ENCODE results near the gene CCDC78.

CCDC78 gene

DNA sequence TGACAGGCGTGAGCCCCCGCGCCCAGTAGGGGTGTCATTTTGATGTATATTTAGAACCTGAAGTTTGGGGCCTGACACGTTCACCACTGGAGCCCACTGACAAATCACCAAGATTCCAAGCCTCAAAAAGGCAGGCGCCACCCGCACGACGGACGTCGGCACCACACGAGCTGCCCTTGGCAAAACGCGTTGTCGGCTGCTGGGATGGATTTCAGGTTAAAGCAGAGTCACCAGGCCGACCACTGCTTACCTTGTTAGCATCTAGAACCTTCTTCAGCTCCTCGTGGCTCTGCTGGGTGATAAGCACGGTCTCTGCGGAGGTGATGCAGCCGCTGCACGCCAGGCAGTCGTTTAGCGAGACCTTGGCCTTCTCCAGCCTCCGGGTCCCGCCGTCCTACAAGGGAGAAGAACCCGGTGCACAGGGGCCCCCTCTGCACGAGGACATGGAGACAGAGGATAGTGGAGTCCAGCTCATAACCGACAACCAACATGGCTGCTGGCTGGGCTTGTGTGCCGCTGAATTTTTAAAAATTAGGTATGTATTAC, 10.8 kb upstream of the CCDC78 start:
- DNase-seq = no peak

DNA sequence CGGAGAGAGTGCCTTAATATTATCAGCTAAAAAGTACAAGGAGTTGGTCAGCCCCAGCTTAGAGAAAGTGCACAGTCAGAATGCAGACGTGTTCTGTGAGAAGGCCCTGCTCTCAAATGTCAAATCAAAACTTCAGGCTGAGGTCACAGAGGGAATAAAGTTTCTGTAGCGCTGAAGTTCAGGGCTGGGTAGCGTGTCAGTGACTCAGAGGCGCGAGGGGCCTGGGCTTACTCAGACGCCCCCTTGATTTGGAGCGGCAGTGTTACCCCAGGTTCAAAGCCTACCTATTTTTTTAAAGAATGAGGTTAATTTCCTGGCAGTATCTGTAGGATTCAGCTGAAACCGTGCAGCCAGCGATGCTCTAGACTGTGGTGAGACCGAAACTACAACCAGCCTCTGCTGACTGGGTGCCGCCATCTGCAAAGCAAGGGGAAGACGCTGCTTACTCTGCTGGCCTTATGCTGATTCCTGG, 9.8 kb upstream of the CCDC78 start:
- DNase-seq = no peak

DNA sequence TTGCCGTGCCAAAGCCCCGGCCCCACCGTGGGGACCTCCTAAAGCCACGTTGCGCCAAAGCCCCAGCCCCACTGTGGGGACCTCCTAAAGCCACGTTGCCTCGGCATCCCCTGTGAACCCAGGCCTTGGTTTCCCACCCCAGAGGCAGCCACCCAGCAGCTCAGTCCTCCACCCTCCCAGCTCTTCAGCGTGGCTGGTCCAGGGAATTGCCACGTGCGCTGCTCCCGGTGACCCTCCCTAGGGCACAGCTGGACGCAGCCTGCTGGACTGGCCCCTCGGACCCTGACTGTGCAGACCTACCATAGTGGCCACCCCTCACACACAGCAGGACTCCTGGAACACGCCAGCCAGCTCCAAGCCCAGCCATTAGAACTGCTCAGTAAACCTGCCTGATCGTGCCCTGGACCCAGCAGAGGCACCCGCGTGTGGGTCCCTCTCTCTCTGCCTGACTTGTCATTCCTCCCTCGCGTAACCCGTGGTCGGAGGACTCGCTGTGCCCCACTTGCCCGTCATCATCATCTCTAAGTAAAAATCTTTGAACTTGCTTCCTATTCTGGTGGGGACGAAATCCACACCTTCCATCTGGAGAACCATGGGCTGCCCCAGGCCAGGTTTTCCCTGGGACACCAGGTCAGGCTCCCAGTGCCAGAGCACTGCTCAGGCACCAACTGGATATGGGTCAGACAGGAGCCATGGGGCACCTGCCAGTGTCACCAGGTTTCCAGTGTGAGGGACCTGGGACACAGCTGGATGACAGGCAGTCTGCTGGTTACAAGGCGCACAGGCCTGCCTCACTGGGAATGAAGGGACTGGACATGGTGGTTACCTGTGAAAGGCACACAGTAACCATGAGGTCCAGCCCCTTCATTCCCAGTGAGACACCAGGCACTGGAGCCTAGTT, 9.0 kb upstream of the CCDC78 start:
- no peak for DNase-seq

DNA sequence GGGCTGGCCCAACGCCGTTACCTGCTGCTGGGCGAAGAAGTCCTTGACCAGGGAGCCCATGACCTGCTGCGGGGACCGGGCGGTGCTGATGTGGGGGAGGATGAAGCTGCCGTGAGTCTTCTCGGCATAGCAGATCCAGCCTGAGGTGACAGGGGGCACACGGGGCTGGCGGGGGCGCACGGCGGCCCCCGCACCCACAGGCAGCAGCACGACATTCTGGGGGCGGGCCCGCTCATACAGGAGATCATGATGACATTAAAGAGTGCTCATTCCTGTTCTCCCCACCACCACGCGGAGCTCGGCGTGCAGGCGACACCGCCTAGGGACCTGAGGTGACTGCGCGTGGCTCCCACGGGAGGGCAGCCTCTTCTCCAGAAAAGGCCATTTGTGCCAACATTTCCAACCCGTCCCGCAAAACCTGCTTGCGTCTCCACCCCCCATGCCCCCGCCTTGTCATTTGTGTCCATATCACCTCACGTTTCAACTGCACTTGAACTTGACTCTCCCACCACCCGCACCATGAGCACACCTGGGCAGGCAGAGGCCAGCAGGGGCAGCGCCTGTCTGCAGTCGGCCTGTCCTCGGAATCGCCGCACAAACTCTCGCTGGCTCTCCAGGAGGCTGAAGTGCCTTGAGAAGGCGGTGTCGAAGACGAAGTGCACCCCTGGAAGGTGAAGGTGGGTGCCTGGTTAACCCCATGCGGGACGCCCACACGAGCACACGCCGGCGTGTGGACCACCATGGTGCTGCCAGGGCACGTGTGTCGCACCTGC, 8.2 kb upstream of the CCDC78 start:
- no peak for DNase-seq

DNA sequence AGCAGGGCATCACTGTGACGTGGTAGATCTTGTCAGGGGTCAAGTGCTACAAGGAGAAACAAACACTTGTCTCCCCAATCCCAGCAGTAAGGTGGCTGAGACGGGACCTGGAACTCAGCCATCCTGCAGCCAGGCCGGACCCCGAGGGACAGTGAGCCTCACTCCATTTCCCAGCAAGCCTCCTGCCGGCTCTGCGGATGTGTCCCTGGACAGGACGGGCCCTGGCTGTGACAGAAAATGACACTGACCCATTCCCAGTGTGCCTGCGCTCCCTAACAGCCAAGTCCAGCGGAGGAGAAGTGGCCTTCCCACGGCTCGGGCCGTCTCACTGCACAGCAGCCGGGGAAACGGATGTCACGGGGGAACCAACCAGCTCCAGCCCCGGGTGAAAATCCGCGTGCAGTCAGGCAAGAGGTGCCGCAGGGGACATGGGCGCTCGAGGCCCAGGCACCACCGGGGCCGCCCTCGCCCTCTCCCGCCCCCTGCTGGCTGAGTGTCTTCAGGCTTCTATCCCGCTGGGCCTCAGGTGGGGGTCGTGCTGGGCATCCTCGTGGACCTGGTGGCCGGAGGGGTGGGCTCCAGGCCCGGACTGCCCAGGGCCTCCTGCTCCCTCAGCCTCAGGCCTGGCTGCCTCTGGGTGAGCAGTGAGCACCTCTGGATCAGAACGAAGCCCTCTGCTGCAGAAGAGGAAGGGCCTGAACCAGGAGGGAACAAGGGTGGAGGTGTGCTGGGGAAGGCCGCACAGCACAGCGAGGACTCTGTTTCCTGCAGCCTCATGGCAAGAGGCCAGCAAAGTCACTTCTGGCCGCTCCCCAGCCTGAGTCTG, 7.4 kb upstream of the CCDC78 start:
- DNase-seq = peak in 1 of 4 experiments; percentile 33

DNA sequence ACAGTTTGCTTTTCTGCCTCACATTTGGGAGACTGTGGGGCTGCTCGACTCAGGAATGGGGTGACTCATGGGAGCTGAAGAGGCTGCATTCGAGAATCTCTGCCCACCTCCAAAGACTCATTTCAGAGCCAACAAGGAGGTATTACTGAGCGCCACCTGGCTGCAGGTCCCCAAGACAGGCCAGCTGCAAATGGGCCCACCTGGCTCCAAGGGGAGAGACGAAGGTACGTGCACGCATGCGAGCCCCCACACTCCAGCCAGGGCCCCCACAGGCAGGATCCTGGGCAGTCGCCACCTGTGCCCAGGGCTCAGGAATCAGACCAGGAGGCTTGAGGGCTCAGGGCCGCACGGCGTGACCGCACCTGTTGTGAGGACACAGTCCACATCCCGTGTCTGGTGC, 6.7 kb upstream of the CCDC78 start:
- DNase-seq = no peak

DNA sequence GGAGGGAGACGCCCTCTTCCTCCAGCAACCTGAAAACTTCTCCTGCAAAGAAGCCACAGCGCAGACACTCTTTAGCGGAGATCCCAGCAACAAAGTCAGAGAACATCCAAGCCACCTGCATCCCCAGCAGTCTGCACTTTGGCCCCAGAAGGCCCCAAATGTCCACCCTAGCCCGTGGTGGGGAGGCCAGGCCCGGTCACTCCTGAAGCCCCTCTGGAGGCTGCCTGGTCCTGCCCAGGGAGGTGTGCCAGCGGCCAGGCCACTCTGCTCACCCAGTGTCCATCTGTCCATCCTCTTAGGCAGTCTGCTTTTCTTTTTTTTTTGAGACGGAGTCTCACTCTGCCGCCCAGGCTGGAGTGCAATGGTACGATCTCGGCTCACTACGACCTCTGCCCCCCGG, 6.1 kb upstream of the CCDC78 start:
- no peak for DNase-seq

DNA sequence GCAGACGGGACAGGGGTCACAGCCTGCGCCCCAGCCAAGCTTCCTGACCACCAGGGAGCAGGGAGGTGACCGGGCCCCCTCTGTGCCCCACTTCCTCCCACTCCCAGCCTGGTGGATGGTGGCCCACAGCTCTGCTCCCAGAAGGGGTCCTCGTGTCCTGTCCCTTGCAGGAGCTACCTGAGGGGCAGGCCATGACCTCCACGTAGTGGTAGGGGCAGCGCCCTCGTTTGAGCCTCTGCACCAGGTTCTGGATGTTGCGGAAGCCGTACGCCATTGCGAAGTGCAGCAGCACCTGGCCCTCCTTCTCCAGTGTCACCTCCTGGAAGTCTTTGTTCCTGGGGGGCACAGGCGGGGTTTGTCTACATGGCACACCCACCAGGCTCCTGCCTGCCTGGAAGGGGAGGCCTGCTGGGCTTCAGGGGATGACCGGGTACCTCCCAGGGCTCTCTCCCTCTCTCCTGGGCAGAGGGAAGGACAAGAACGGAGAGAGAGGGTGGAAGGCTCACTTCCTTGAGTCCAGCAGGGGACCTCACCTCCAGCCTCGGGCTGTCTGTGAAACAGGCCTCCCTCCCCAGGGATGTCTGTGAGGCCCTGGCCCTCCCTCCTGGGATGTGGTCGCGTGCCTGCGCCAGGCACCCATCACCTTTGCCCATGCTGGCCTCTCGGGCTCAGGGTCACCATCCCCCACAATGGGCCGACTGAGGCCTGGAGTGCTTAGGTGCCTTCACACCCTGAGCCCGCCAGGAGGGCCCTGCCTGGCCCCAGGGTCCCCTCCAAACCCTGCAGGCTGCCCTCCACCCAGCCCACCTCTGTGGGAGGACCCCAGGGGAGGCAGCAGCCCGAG, 4.6 kb upstream of the CCDC78 start:
- DNase-seq = no peak

DNA sequence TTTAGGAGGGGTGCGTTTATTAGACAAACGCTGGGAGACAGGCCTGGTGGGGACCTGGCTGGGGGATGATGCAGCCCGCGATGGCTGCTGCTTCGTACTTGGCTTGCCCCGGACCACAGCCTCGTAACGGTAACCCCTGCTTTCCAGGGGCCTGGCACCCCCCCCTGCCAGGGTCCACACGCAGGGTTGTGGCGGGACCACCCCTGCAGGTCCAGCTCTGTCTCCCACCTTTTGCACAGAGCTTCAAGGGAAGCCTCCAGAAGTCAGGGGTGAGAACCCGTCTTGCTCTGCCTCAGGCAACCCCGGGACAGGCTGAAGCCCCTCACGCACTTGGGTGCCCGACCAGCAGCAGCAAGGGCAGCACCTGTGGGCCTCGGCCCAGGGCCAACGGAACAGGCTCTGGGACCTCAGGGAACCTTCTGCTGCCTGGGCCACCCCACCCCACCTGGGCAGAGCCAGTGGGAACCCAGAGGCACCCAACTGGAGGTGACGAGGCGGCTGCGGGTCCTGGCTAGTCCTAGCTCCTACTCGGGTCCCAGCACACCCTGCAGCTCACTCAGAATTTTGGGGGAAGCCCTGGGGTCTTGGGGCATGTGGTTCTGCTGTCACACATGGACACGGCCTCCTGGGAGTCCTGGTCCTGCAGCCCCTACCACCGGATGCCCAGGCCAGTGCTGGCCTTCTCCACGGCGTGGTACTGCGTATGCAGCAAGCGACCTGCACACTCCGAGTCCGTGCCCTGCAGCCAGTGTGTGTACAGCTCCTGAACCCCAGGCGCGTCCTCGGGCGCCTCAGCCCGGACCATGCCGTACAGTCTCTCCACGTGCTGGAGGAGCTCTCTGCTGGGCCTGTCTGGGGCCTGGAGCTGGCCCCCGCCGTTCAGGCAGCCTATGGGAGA, 3.8 kb upstream of the CCDC78 start:
- DNase-seq = no peak

DNA sequence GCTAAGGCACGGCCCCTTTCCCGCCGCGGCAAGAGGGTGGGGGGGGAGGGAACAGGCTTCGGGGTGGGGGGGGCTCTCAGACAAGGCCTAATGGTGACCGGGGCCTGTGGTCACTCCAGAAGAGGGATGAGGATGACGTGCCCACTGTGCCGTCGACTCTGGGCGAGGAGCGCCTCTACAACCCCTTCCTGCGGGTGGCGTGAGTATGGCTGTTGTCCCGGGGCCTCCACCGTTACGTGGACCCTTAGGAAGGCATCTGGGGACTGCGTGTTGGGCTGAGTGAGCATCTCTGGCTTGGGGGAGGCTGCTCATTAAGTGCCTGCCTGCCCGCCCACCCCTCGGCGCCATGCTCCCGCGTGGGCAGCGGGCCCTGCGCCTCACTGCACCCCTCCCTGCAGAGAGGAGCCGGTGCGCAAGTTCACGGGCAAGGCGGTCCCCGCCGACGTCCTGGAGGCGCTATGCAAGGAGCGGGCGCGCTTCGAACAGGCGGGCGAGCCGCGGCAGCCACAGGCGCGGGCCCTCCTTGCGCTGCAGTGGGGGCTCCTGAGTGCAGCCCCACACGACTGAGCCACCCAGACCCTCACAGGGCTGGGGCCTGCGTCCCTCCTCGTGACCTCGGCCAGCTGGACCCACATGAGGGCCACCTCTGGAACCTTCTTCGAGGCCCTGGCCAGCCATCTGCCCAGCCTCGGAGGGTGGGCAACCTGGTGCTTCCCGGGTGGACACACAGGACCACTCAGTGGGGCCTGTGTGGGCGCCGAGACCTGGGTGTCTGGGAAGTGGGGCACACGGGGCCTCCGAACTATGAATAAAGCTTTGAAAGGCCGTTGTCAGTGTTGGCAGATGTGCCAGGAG, 2.9 kb upstream of the CCDC78 start:
- DNase-seq = no peak

DNA sequence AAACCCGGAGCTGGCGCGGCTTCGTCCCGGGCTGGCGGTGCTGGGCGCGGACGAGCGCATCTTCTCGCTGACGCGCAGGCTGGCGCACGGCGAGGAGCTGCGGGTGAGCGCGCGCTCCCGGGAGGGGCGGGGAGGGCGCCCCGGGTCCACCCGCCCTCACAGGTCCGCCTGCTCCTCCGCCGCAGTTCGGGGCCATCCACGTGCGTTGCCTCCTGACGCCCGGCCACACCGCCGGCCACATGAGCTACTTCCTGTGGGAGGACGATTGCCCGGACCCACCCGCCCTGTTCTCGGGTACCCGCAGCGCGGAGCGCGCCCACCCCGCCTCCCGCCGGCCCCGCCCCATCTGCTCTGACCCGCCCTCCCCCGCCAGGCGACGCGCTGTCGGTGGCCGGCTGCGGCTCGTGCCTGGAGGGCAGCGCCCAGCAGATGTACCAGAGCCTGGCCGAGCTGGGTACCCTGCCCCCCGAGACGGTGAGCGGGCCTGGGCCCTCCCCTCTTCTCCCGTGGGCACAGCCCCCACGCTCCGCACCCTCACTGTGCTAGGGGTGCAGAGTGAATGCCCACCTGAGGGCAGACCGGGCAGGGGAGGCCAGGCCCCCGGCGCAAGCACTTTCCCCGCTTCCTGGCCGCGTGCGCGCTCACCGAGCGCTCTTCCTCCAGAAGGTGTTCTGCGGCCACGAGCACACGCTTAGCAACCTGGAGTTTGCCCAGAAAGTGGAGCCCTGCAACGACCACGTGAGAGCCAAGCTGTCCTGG, 2.1 kb upstream of the CCDC78 start:
- DNase-seq = peak in 2 of 4 experiments; percentile 30 to 46

DNA sequence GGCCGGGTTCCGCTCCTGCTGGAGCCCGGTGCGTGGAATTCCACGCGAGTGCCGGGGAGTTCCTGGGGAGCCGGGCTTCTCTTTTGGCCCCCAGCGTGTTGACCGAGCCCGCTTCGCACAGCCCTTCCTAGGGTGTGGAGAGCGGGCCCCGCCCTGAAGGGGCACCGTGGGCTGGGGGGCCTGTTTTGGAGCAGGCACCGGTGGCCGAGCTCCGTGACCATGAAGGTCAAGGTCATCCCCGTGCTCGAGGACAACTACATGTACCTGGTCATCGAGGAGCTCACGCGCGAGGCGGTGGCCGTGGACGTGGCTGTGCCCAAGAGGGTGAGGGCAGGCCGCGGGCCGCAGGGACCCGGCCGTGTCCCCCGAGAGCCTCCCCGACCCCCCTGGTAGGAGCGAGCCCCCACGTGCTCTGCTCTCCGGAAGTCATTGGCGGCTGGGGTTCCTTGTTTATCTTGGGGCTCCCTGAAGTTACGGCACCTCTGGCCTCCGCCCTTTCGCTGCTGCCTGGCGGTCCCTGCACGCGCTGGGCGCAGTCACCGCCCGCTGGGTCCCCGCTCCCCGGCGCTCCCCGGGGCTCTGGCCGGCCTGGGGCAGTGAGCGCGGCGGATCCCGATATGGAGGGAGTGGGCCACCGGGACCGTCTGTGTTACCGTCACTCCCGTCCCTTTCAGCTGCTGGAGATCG, 1.2 kb upstream of the CCDC78 start:
- peak in 1 of 4 experiments; percentile 19 for DNase-seq

DNA sequence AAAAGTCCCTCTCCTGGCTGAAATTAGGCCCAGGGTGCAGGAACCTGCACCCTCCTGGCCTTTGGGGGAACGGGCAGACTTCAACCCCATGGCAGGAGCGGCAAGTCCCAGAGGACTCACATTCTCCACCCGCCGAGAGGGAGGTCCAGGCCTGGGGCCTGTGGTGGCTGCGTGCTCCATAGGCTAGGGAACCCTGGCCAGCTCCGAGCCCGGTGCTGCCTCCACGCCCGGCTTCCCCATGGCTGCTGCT, 130 bp downstream of the CCDC78 start:
- DNase-seq = no peak

DNA sequence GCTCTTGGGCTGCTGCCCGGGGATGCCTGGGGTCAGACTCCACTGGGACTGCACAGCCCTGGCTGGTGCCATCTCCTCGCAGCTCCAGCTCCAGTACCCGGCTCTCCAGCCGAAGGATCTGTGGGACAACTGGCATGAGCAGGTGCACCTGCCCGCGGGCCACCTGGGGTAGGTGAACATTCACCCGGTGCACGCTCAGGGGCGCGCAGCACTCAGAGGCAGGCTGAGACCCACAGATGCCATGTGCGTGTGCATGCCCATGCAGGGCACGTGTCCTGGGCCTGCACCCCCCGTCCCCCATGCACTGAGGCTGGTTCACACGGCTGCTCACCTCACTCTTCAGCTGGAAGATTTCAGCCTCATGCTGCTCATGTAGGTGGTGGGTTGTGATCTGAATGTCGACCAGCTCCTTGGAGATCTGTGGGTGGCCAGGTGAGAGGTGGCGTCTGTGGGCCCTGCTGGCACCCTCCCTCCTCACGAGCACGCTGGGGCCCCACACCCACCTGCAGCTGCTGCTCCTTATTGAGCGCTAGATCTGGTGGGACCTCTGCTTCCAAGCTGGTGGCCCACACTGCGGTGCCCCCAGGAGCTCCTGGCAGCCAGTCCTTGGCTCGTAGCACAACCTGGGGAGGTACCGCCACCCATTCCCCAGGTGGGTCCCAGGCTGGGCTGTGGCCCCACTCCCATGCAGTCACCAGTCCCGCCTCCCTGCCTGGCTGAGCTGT, 618 bp downstream of the CCDC78 start:
- no peak for DNase-seq

DNA sequence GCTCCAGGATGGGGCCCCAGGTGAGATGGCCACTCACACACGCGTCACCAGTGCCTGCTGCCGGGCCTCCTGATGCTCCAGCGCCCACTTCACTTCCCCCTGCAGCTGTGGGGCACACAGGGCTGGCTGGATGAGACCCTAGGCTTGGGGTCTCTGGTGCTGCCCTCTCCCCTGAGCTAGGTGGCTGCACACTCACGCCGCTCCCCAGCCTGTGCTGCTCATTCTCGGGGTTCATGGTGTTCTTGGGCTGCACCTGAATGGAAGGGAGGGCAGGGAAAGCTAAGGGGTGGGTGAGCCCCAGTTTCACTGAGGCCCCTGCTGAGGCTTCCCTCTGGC, 1.2 kb downstream of the CCDC78 start:
- DNase-seq = no peak

DNA sequence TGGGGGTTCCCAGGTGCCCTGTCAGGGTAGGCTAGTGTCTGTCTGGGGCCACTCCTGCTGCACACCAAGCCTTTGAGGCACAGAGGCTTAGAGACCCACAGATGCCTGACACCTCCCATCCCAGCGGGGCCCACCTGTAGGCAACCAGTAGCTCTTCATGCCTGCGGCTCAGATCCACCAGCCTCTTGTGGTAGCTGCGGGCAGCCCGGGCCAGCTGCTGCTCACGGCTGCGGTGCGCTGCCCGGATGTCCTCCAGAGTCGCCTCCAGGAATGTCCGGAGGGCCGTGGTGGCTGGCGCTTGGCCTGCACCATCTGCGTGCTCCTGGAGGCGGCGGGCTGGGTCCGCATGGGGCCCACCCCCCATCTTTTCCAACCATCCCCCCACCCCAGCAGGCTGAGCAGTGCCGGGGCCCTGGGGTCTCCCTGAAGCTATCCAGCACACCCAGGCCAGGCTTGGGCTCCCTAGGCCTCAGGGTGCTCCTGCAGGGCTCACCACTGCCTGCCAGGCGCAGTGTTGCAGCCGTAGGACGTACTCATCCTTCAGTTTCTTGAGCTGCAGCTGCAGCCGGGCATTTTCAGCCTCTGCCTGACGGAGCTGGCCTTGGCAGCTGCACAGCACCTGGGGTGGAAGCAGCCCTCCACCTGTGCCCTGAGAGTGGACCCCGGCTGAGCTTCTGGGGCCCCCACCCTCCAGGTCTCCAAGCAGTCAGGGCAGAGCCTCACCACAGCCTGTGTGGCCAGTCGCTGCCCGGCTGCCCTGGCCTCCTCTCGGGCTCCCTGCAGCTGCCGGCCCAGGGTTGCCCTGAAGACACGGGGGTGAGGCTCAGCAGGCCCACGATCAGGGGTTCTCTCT, 1.8 kb downstream of the CCDC78 start:
- no peak for DNase-seq

DNA sequence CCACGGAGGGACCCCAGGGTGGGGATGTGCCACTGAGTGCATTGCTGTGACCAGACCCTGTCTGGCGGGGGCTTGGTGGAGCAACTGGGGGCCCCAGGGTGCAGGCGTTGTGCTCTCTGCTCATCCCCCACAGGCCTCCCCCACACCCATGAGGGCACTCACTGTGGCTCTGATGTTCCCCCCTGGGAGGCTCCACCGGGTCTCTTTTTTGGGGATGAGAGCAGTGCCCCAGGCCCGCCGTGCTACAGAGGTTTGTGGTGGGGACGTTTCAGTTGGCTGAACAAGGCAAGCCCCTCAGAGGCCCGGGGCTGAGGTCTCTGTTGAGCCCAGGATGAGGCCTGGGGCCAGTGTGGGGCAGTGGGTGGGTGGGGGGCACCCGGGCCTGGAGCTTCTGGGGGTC, 2.5 kb downstream of the CCDC78 start:
- no peak for DNase-seq

Measured in activated naive CD4-positive, alpha-beta T cell (primary cell).